ENCODE results near the gene DIS3L2. TPM values are rescaled to one million over a fixed set of nuclear protein-coding genes. Genes with fewer than 3 reads are reported as not detected.
A peak's percentile ranks its signal among the peaks of the same experiment; 100 is the strongest.

DIS3L2 gene
- total and polyA plus RNA-seq, 2 of the 8 experiments (the other 6 are each of a cell fraction or from before 2014, with no cell fraction given): 11.5 to 21.6 TPM

DNA sequence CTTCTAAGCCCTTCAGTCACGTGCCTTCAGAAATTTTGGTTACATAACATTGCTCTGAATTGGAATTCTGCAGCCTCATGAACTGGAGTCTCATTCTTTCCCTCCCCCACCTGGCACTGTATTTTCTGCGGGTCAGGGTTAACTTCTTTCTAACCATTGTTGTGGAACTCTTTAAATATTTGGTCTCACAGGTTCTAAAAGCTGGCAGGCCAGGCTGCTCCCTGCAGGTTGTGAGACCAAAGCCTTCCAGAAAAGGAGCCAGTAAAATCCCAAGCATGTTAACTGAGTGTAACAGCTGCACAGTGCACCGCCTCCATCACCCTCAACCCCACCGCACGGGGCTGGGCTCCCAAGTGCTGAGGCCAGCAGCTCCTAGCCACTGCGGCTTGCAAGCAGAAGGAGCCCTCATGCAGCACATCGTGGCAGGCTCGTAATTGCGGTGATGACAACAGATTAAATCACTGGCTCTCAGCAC is 243.0 kb downstream of the DIS3L2 start:
- H3K14ac ChIP-seq (ENCODE audit: insufficient read length): no peak overlapping the region
- no peak overlapping the region for H2BK12ac ChIP-seq (ENCODE audit: low read depth, low read length)
- H4K20me1 ChIP-seq (replicated peaks in 1 of 2; ENCODE audit: control insufficient read depth in 1 of 2, insufficient read depth in 2 of 2, low read length in 2 of 2): no peaks in the 10 kb centered on the region
- H3K27ac ChIP-seq (ENCODE audit: low read depth, low read length): peak overlapping the region; percentile 36; the same call in 1 of the 2 replicates
- no peak overlapping the region for H2BK20ac ChIP-seq (ENCODE audit: low read length)
- H3K9ac ChIP-seq (replicated peaks in 1 of 4; ENCODE audit: extremely low read depth in 1 of 4, low read depth in 3 of 4, low read length in 3 of 4): no peak overlapping the region
- no peak overlapping the region for H2BK120ac ChIP-seq (replicated peaks; ENCODE audit: low read depth, low read length)
- H4K8ac ChIP-seq (ENCODE audit: extremely low read depth, insufficient read depth, low read length): no peak overlapping the region
- WGBS, 2 experiments (ENCODE audit: extremely low coverage in 1 of 2, insufficient coverage in 1 of 2, insufficient read length in 1 of 2, insufficient replicate concordance in 2 of 2, low coverage in 1 of 2, low lambda C conversion rate in 2 of 2, missing lambda C conversion rate in 1 of 2): 91% methylated on average over 9 of the region's 9 CpGs; no CpG with 5 or more reads in 1 of the 2 experiments
- DNase-seq (ENCODE audit: low read depth in 1 of 2, low spot score in 2 of 2) (no peak), FAIRE-seq (no peak)
- H2AFZ ChIP-seq (ENCODE audit: low read length): no peak overlapping the region
- no peaks in the 10 kb centered on the region for H3K79me1 ChIP-seq (ENCODE audit: low read depth, low read length)
- H3K18ac ChIP-seq (ENCODE audit: extremely low read depth, low read length): 0 out of 2 replicates have a peak overlapping the region, but pooled peaks have one; percentile 29
- no peaks in the 10 kb centered on the region for H3K9me3 ChIP-seq (ENCODE audit: insufficient read depth in 2 of 2, low read depth in 1 of 2, low read length in 1 of 2)
- ChIA-PET POLR2A (ENCODE audit: partially characterized antibody) (no interaction called here), CTCF (ENCODE audit: partially characterized antibody) (interaction anchor here (1.3 to 2.1 kb wide), 2 partner anchors 18 to 27 kb away, joined by 4 to 6 read pairs; no protein-coding TSS in a partner anchor)
- no peaks in the 10 kb centered on the region; a peak in 1 of 7 replicates for H3K4me1 ChIP-seq (replicated peaks in 1 of 4; ENCODE audit: control insufficient read depth in 3 of 4, insufficient read depth in 4 of 4, low read length in 3 of 4)
- H4K91ac ChIP-seq (replicated peaks; ENCODE audit: insufficient read length, low read length): no peak overlapping the region
- H3K4ac ChIP-seq (replicated peaks; ENCODE audit: insufficient read length, low read depth, low read length): no peak overlapping the region
- H3K56ac ChIP-seq (replicated peaks; ENCODE audit: insufficient read length, low read depth, low read length): no peak overlapping the region
- H2BK15ac ChIP-seq (ENCODE audit: low read length): no peak overlapping the region
- no peaks in the 10 kb centered on the region for H3K36me3 ChIP-seq (ENCODE audit: control insufficient read depth in 2 of 4, insufficient read depth in 4 of 4, low read length in 3 of 4)
- no peak overlapping the region; the same call in 1 of the 2 replicates for H2BK5ac ChIP-seq (ENCODE audit: low read depth, low read length)
- H4K5ac ChIP-seq (ENCODE audit: insufficient read length, low read depth, low read length): no peak overlapping the region
- H3K27me3 ChIP-seq (replicated peaks in 1 of 4; ENCODE audit: control insufficient read depth in 3 of 4, extremely low read depth in 1 of 4, insufficient read depth in 3 of 4, low read length in 3 of 4): no peaks in the 10 kb centered on the region
- no peak overlapping the region for H3K4me3 ChIP-seq (ENCODE audit: extremely low read depth in 1 of 4, insufficient read depth in 2 of 4, low read depth in 3 of 4, low read length in 4 of 4)
- H3K23ac ChIP-seq (ENCODE audit: insufficient read length): no peak overlapping the region
- no peak overlapping the region for H2AK5ac ChIP-seq (ENCODE audit: low read depth, low read length)
- no peaks in the 10 kb centered on the region; the same call in 1 of the 2 replicates for H3K23me2 ChIP-seq (ENCODE audit: low read depth, low read length)
- TF ChIP-seq PHF8 (conservative IDR thresholded peaks at IDR 0.05; ENCODE audit: low read depth, low read length) (no peak), TAF7 (optimal IDR thresholded peaks at IDR 0.05; ENCODE audit: borderline replicate concordance, low read depth, low read length) (no peak), RBBP5 (IDR thresholded peaks at IDR 0.05; ENCODE audit: borderline replicate concordance, low read depth, low read length) (no peak)
- H3K79me2 ChIP-seq (ENCODE audit: control insufficient read depth in 1 of 2, insufficient read depth in 2 of 2, low read length in 2 of 2): no peaks in the 10 kb centered on the region
- no peak overlapping the region for H3K4me2 ChIP-seq (ENCODE audit: insufficient read depth in 1 of 2, low read depth in 2 of 2, low read length in 2 of 2)

Measured in H1 (cell line).